H9 (cell line): ENCODE measurements around the gene TBC1D2. TPM values are rescaled to one million over a fixed set of nuclear protein-coding genes. Genes with fewer than 3 reads are reported as not detected.

Experiments
- DNase-seq: peaks from one replicate; pipeline ENCODE4 v3.0.0-alpha.2; 2017
- H2AFZ ChIP-seq: one replicate; pipeline ENCODE4 v1.6.1; 2013; ENCODE audit warnings: mild to moderate bottlenecking, low read length, control low read depth, moderate library complexity
- H2AK5ac ChIP-seq: 2 replicates; pipeline ENCODE4 v1.6.1; 2013; ENCODE audit warnings: low read length, control low read depth, mixed read lengths; ENCODE audit not compliant: insufficient read length
- H2BK120ac ChIP-seq: one replicate; pipeline ENCODE4 v1.6.1; 2013; ENCODE audit warnings: low read depth, mild to moderate bottlenecking, low read length, control low read depth, inconsistent platforms; ENCODE audit not compliant: poor library complexity, severe bottlenecking
- H2BK12ac ChIP-seq: 2 replicates; pipeline ENCODE4 v1.6.1; 2013; ENCODE audit warnings: low read length, control low read depth, mixed read lengths, low read depth; ENCODE audit not compliant: insufficient read length
- H2BK15ac ChIP-seq: 2 replicates; pipeline ENCODE4 v1.6.1; 2013; ENCODE audit warnings: low read depth, low read length, control low read depth
- H2BK20ac ChIP-seq: one replicate; pipeline ENCODE4 v1.6.1; 2013; ENCODE audit warnings: low read depth, mild to moderate bottlenecking, low read length, control low read depth, inconsistent platforms; ENCODE audit not compliant: poor library complexity, severe bottlenecking
- H2BK5ac ChIP-seq: 2 replicates; pipeline ENCODE4 v1.6.1; 2013; ENCODE audit warnings: low read length, control low read depth, mixed read lengths; ENCODE audit not compliant: insufficient read length
- H3K14ac ChIP-seq: 2 replicates; pipeline ENCODE4 v1.6.1; 2013; ENCODE audit warnings: low read length, control low read depth; ENCODE audit not compliant: insufficient read depth
- H3K18ac ChIP-seq: 2 replicates; pipeline ENCODE4 v1.6.1; 2013; ENCODE audit warnings: low read depth, mild to moderate bottlenecking, mixed read lengths, low read length, control low read depth; ENCODE audit not compliant: insufficient read length
- H3K23ac ChIP-seq: 2 replicates; pipeline ENCODE4 v1.6.1; 2013; ENCODE audit warnings: low read length, control low read depth, mixed read lengths, low read depth; ENCODE audit not compliant: insufficient read length
- H3K23me2 ChIP-seq: 2 replicates; pipeline ENCODE4 v1.6.1; 2013; ENCODE audit warnings: low read depth, mild to moderate bottlenecking, mixed read lengths, low read length, control low read depth; ENCODE audit not compliant: insufficient read length, poor library complexity, severe bottlenecking
- H3K27ac ChIP-seq: 2 replicates; pipeline ENCODE4 v1.5.1; 2013; ENCODE audit warnings: low read length, control low read depth, mixed read lengths, low read depth; ENCODE audit not compliant: insufficient read length
- H3K27me3 ChIP-seq: 2 replicates; pipeline ENCODE4 v1.6.1; 2013; ENCODE audit warnings: low read length, control low read depth, inconsistent platforms; ENCODE audit not compliant: insufficient read depth
- H3K4ac ChIP-seq: 2 replicates; pipeline ENCODE4 v1.6.1; 2013; ENCODE audit warnings: low read depth, mild to moderate bottlenecking, control low read depth, inconsistent platforms, low read length, moderate library complexity
- H3K4me1 ChIP-seq: 2 replicates; pipeline ENCODE4 v1.6.1; 2013; ENCODE audit warnings: low read length, control low read depth, inconsistent platforms; ENCODE audit not compliant: insufficient read depth
- H3K4me2 ChIP-seq: 2 replicates; pipeline ENCODE4 v1.6.1; 2013; ENCODE audit warnings: low read length, control low read depth, mixed read lengths; ENCODE audit not compliant: insufficient read length, insufficient read depth
- H3K56ac ChIP-seq: 2 replicates; pipeline ENCODE4 v1.6.1; 2013; ENCODE audit warnings: low read depth, mild to moderate bottlenecking, mixed read lengths, low read length, control low read depth; ENCODE audit not compliant: insufficient read length
- H3K79me1 ChIP-seq: 2 replicates; pipeline ENCODE4 v1.6.1; 2013; ENCODE audit warnings: low read depth, mild to moderate bottlenecking, moderate library complexity, low read length, control low read depth, inconsistent platforms; ENCODE audit not compliant: insufficient read depth, poor library complexity, severe bottlenecking
- H3K79me2 ChIP-seq: 2 replicates; pipeline ENCODE4 v1.6.1; 2013; ENCODE audit warnings: low read length, control low read depth, inconsistent platforms; ENCODE audit not compliant: insufficient read depth
- H3K9ac ChIP-seq: 2 replicates; pipeline ENCODE4 v1.6.1; 2013; ENCODE audit warnings: low read length, control low read depth, mixed read lengths; ENCODE audit not compliant: insufficient read length; ENCODE audit errors: extremely low read depth
- H3K9me3 ChIP-seq: one replicate; pipeline ENCODE4 v1.6.1; 2013; ENCODE audit warnings: low read depth, low read length, inconsistent platforms; ENCODE audit not compliant: control insufficient read depth
- H3T11ph ChIP-seq: one replicate; pipeline ENCODE4 v1.6.1; 2013; ENCODE audit warnings: mild to moderate bottlenecking, low read length, control low read depth, inconsistent platforms
- H4K20me1 ChIP-seq: one replicate; pipeline ENCODE4 v1.6.1; 2013; ENCODE audit not compliant: control insufficient read depth, insufficient read length, insufficient read depth
- H4K5ac ChIP-seq: 2 replicates; pipeline ENCODE4 v1.6.1; 2013; ENCODE audit warnings: low read depth, mild to moderate bottlenecking, mixed read lengths, low read length, control low read depth; ENCODE audit not compliant: insufficient read length
- H4K8ac ChIP-seq: replicated peaks from 2 replicates; pipeline ENCODE4 v1.6.1; 2013; ENCODE audit warnings: low read length, control low read depth, mixed read lengths, low read depth; ENCODE audit not compliant: insufficient read length
- H4K91ac ChIP-seq: 2 replicates; pipeline ENCODE4 v1.6.1; 2013; ENCODE audit warnings: low read depth, mild to moderate bottlenecking, moderate library complexity, mixed read lengths, low read length, control low read depth; ENCODE audit not compliant: insufficient read length
- H3K27ac Mint-ChIP-seq, 3 experiments: 2 replicates in 2 of 3; 3 replicates in 1 of 3; pipeline ENCODE4 v1.8.0; 2020 to 2021; ENCODE audit warnings: mixed read lengths in 3 of 3, mild to moderate bottlenecking in 1 of 3, moderate library complexity in 1 of 3
- H3K27me3 Mint-ChIP-seq: 2 replicates; pipeline ENCODE4 v1.8.0; 2021; ENCODE audit warnings: low read depth, mild to moderate bottlenecking, moderate library complexity, mixed read lengths
- H3K36me3 Mint-ChIP-seq, 3 experiments: 2 replicates in 2 of 3; 3 replicates in 1 of 3; pipeline ENCODE4 v1.8.0; 2020 to 2021; ENCODE audit warnings: low read depth in 3 of 3, mixed read lengths in 3 of 3; ENCODE audit not compliant: insufficient read depth in 1 of 3
- H3K4me1 Mint-ChIP-seq, 2 experiments: 2 replicates each; pipeline ENCODE4 v1.8.0; 2020; ENCODE audit warnings: mixed read lengths in 2 of 2
- H3K4me3 Mint-ChIP-seq, 2 experiments: 2 replicates in 1 of 2; 3 replicates in 1 of 2; pipeline ENCODE4 v1.8.0; 2020 to 2021; ENCODE audit warnings: mild to moderate bottlenecking in 2 of 2, mixed read lengths in 2 of 2, moderate library complexity in 1 of 2
- H3K9me3 Mint-ChIP-seq, 2 experiments: 2 replicates in 1 of 2; 3 replicates in 1 of 2; pipeline ENCODE4 v1.8.0; 2020; ENCODE audit warnings: mild to moderate bottlenecking in 2 of 2, mixed read lengths in 2 of 2, moderate library complexity in 1 of 2
- CTCF ChIP-seq: fragments of 200-600 bp; sonication (generic); conservative IDR thresholded peaks from 3 replicates; pipeline ENCODE4 v1.8.0; 2021; ENCODE audit warnings: antibody characterized with exemption, mild to moderate bottlenecking
- WGBS: extraction: QIAGEN DNeasy Blood & Tissue Kit; methylation state at CpG from one replicate; pipeline ENCODE4 v1.1.7; 2013; ENCODE audit warnings: missing lambda C conversion rate, low lambda C conversion rate, mixed read lengths; ENCODE audit not compliant: insufficient read length; ENCODE audit errors: extremely low coverage; 5-methylcytosine and 5-hydroxymethylcytosine counted together
- total RNA-seq: library from RNA; stranded (reverse); gene quantifications from 2 replicates; pipeline ENCODE4 v1.2.1, GENCODE V29; 2021

Gene TBC1D2
- total RNA-seq, 1 experiment from 2014 or later: 2.9 TPM

- no peak for TF ChIP-seq CTCF
- peaks cover 24 to 26% of the 10 kb centered on the region in 2 experiments for H3K4me1 Mint-ChIP-seq
- no peak overlapping the region for H3K4me3 Mint-ChIP-seq
These were observed 71.1 kb downstream of the TBC1D2 start for GRCh38 chr9:98184326-98184725.

More at GRCh38 chr9:98184326-98184725, 71.1 kb downstream of the TBC1D2 start:
- Mint-ChIP-seq H3K27me3 (peaks cover 2% of the 10 kb centered on the region; the same call in 1 of the 2 replicates), H3K27ac (no peak overlapping the region), H3K36me3 (peaks cover 0 to 1% (median 0%) of the 10 kb centered on the region in 3 experiments; a peak in 1 of 7 replicates), H3K9me3 (no peaks in the 10 kb centered on the region)
- H2BK120ac ChIP-seq: no peak overlapping the region
- H3K56ac ChIP-seq: no peak overlapping the region
- H3K79me2 ChIP-seq: peaks cover 9% of the 10 kb centered on the region; the same call in 1 of the 2 replicates
- H4K5ac ChIP-seq: no peak overlapping the region
- H4K8ac ChIP-seq: no peak overlapping the region
- no peak overlapping the region for H2BK5ac ChIP-seq
- H3K9ac ChIP-seq: no peak overlapping the region
- no peak for DNase-seq
- H4K20me1 ChIP-seq: no peaks in the 10 kb centered on the region
- H3K79me1 ChIP-seq: no peaks in the 10 kb centered on the region
- no peak overlapping the region for H3K18ac ChIP-seq
- H3K23ac ChIP-seq: no peak overlapping the region
- no peaks in the 10 kb centered on the region for H3K27me3 ChIP-seq
- no peak overlapping the region for H3T11ph ChIP-seq
- no CpG with 5 or more reads among the region's 6 CpGs for WGBS
- H3K27ac ChIP-seq: no peak overlapping the region
- H3K14ac ChIP-seq: no peak overlapping the region
- no peak overlapping the region for H2BK20ac ChIP-seq
- no peak overlapping the region for H3K4ac ChIP-seq
- H2BK12ac ChIP-seq: no peak overlapping the region
- no peak overlapping the region for H4K91ac ChIP-seq
- no peaks in the 10 kb centered on the region for H3K9me3 ChIP-seq
- H3K23me2 ChIP-seq: no peaks in the 10 kb centered on the region
- H3K4me1 ChIP-seq: no peaks in the 10 kb centered on the region; the same call in 1 of the 2 replicates
- H2AFZ ChIP-seq: no peak overlapping the region
- no peak overlapping the region for H2AK5ac ChIP-seq
- no peak overlapping the region for H2BK15ac ChIP-seq
- H3K4me2 ChIP-seq: no peak overlapping the region
